Left renal cortex interstitium (tissue), 4 donors: Measurements from ENCODE around the gene MYB. TPM values are rescaled to one million over a fixed set of nuclear protein-coding genes. Genes with fewer than 3 reads are reported as not detected.
"Not testable (repeated sequence)": the region's sequence is repeated elsewhere in the genome, so short reads cannot be mapped to it uniquely, and the experiment has no call there.

ENCODE experiments used
- DNase-seq, 4 donors: peaks; one replicate each; pipeline ENCODE4 v3.0.0-alpha.2; 2013; ENCODE audit warnings: low read depth in 4 of 4, low spot score in 2 of 4, missing footprints in 1 of 4
- polyA plus RNA-seq, 4 donors: library from polyadenylated mRNA; unstranded; fragments of 120-200 nt; gene quantifications; one replicate each; pipeline ENCODE4 v1.2.1, GENCODE V29; 2013; ENCODE audit not compliant: insufficient read length in 4 of 4

MYB gene
- polyA plus RNA-seq, 4 donors = 4.3 to 4.9 (median 4.5) TPM

- no peak for DNase-seq
Measured at GRCh38 chr6:135162678-135163439, 18.2 kb upstream of the MYB start.

- DNase-seq = no peak
Measured at GRCh38 chr6:135163440-135163738, 17.7 kb upstream of the MYB start.

GRCh38 chr6:135164387-135164786, 16.7 kb upstream of the MYB start:
- not testable (repeated sequence) for DNase-seq

- no peak for DNase-seq
Measured at GRCh38 chr6:135165031-135165430, 16.1 kb upstream of the MYB start.

- no peak for DNase-seq
Measured at GRCh38 chr6:135166515-135166914, 14.6 kb upstream of the MYB start.

GRCh38 chr6:135167617-135168016, 13.5 kb upstream of the MYB start:
- DNase-seq = no peak

- DNase-seq = no peak
Measured at GRCh38 chr6:135168766-135169165, 12.3 kb upstream of the MYB start.

GRCh38 chr6:135170238-135170637, 10.9 kb upstream of the MYB start:
- DNase-seq = no peak

GRCh38 chr6:135170849-135171248, 10.3 kb upstream of the MYB start:
- no peak for DNase-seq

GRCh38 chr6:135173242-135173988, 7.7 kb upstream of the MYB start:
- no peak for DNase-seq

- no peak for DNase-seq
Measured at GRCh38 chr6:135173989-135174484, 7.1 kb upstream of the MYB start.

- no peak for DNase-seq
Measured at GRCh38 chr6:135176058-135176457, 5.0 kb upstream of the MYB start.

GRCh38 chr6:135176464-135176863, 4.6 kb upstream of the MYB start:
- no peak for DNase-seq

GRCh38 chr6:135179372-135179771, 1.7 kb upstream of the MYB start:
- DNase-seq = no peak

GRCh38 chr6:135179920-135180541, 1.1 kb upstream of the MYB start:
- DNase-seq = no peak

GRCh38 chr6:135181333-135182070, 394 bp downstream of the MYB start:
- DNase-seq = peak in 1 of 4 donors; percentile 17

GRCh38 chr6:135182071-135183001, 1.2 kb downstream of the MYB start:
- no peak for DNase-seq

- DNase-seq = no peak
Measured at GRCh38 chr6:135183002-135183531, 2.0 kb downstream of the MYB start.
